Measurements from ENCODE around the gene TMED4.
"Not testable (repeated sequence)": the region's sequence is repeated elsewhere in the genome, so short reads cannot be mapped to it uniquely, and the experiment has no call there.

TMED4 gene

DNA sequence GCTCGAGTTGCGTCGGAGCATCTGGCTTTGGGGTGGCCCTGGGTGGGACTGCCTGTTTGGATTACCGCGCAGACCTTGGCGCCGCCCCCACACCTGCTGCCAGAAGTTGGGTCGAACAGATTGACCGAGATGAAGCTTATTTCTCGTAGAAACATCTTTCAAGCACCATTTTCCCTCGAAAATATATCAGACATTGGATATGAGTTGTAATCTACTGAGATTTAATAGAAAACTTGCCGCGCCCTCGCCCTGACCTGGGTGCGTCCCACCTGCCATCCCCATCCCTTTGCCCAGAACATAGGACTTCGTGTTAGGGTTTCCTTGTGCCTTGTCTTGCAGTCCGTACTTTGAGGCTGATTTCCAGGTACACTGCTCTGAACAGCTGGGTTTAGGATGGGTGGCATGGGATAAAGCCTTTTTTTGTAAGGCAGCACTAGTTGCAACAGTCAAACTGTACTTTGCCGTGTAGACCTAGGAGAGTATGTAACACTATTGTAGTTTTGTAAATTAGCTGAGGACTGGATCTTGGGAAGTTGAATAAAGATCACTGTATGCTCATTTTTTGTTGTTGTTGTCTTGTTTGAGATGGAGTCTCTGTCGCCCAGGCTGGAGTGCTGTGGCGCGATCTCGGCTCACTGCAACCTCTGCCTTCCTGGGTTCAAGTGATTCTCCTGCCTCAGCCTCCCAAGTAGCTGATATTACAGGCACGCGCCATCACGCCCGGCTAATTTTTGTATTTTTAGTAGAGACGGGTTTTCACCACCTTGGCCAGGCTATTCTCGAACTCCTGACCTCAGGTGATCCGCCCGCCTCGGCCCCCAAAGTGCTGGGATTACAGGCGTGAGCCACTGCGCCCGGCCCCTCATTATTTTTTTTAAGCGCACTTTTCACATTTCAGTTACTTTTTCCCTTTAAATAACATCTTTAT lies 25.4 kb upstream of the TMED4 start:
- no peak for DNase-seq

DNA sequence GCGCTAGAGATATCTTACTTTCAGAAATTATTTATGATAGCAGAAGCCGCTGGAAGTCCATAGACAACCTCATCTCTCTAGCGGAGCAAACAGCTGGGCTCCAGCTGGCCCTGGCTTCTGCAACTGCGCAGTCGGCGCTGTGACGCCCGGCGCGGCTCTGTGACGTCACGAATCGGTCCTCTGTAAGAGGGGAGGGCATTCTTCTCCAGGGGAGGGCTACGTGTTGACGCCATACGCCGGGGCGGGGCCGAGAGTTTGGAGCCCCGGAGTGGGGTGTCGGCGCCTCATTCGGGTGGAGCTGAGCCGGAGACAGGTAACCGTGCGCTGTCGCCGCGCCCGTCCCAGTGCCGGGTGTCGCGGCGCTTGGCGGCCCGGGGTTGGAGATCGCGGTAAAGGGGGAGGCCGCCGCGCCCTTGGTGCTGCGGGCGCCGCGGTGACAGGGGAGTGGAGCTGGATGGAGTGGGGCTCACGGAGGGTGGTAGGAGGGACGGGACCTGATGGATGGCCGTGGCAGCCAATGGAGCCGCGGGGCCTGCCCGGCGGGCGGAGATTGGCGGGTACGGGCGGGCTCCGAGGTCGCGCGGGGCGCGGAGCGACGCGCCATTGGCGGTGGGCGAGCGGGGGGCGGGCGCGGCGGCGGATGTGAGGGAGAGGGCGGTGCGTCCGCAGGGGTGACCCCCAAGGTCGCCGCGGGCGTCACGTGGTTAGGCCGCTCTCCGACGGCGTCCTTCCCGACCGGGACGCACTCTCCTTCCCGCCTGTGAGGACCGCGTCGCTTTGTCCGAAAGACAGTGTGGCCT lies 24.5 kb upstream of the TMED4 start, which contains the start of gene OGDH:
OGDH (plus strand) TSS at position 287 of the 800 bp plus-strand sequence. CDS start 17,717 bp downstream, outside the sequence.
- DNase-seq: peak; percentile 99

DNA sequence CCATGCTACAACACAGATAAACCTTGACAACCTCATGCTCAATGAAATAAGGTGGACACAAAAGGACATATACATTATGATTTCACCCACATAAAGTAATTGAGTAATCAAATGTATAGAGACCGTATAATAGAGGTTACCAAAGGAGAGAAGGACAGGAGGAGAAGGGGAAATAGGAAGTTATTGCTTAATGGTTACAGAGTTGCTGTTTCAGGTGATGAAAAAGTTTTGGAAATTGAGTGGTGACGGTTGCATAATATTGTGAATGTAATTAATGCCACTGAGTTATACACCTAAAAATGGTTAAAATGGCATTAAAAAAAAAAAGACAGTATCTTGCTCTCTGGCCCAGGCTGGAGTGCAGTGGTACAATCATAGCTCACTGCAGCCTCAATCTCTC lies 22.9 kb upstream of the TMED4 start:
- DNase-seq: peak; percentile 7

DNA sequence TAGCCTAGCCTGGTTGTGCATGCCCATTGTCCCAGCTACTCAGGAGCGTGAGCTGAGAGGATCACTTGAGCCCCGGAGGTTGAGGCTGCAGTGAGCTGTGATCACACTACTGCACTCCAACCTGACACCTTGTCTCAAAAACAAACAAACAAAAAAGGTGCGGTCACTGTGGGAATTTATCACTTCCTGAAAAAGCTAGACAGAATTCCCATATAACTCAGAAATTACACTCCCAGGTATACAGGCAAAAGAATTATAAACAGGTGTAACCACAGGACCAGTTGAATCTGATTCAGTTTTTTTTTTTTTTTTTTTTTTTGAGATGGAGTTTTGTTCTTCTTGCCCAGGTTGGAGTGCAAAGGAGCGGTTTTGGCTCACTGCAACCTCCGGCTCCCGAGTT lies 21.2 kb upstream of the TMED4 start:
- no peak for DNase-seq

DNA sequence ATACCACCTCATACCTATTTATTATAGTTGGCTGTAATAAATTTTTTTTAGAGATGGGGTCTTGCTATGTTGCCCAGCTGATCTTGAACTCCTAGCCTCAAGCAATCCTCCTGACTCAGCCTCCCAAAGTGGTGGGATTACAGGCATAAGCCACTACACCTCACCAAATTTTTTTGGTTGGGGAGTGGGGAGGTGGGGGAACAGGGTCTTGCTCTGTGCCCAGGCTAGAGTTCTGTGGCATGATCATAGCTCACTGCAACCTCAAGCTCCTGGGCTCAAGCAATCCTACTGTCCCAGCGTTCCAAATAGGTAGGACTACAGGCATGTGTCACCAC lies 20.5 kb upstream of the TMED4 start:
- no peak for DNase-seq

DNA sequence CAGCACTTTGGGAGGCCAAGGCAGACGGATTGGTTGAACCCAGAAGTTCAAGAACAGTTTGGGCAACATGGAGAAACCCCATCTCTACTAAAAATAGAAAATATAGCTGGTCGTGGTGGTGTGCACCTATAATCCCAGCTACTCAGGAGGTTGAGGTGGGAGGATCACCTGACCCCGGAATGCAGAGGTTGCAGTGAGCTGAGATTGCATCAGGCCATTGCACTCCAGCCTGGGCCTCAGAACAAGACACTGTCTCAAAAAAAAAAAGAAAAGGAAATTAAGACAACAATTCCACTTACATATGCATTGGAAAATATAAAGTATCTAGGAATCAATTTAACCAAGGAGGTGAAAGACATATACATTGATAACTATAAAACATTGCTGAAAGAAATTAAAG lies 17.2 kb upstream of the TMED4 start:
- DNase-seq: no peak

DNA sequence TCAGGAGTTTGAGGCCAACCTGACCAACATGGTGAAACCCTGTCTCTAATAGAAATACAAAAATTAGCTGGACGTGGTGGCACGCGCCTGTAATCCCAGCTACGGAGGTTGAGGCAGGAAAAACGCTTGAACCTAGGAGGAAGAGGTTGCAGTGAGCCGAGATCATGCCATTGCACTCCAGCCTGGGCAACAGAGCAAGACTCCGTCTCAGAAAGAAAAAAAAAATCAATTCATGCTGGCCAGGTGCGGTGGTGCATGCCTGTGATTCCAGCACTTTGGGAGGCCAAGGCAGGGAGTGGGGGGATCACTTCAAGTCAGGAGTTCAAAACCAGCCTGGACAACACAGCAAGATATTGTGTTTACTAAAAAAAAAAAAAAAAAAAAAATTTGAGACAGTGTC lies 15.2 kb upstream of the TMED4 start:
- not testable (repeated sequence) for DNase-seq

DNA sequence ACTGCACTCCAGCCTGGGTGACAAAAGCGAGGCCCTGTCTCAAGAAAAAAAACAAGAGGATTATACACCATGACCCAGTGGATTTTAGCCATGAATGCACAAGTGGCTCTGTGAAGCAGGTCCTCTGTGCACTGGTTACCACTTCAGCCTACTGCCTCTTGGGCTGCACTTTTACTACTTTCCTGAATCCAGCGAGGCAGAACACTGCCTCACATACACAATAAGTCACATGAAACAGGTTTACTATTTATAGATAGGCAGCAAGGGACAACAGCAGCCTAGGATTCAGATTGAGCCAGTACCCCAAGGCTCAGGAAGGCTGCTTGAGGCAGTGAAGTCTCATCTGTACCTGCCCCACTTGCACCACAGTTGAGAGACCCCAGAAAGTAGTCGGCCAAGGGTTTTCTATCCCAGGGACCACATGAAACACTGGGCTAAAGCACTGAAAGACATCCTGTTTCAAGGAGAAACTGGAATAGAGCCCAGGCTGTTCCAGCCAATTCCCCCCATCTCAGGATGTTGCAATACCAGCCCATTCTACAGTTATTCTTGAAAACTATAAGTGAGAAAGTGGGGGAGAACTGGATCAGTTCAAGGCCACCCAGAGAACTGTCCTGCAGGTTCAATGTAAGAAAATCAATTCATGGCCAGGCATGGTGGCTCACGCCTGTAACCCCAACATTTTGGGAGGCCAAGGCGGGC lies 14.1 kb upstream of the TMED4 start:
- DNase-seq: no peak

DNA sequence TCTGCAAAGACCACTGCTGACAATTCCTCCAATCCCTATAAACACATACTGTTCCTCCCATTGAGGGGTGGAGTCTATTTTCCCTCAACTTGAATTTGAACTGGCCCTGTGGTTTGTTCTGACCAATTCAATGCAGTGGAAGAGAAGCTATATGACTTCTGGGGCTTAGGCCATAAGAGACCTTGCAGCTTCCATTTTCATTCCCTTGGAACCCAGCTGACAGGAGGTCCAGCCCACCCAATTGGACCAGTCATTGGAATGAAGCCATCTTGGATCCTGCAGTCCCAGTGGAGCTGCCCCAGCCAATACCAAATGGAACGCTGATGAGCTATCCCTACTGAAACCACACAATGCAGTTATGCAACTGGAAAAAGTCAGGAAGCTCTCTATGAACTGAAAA lies 8.9 kb upstream of the TMED4 start:
- DNase-seq: no peak

DNA sequence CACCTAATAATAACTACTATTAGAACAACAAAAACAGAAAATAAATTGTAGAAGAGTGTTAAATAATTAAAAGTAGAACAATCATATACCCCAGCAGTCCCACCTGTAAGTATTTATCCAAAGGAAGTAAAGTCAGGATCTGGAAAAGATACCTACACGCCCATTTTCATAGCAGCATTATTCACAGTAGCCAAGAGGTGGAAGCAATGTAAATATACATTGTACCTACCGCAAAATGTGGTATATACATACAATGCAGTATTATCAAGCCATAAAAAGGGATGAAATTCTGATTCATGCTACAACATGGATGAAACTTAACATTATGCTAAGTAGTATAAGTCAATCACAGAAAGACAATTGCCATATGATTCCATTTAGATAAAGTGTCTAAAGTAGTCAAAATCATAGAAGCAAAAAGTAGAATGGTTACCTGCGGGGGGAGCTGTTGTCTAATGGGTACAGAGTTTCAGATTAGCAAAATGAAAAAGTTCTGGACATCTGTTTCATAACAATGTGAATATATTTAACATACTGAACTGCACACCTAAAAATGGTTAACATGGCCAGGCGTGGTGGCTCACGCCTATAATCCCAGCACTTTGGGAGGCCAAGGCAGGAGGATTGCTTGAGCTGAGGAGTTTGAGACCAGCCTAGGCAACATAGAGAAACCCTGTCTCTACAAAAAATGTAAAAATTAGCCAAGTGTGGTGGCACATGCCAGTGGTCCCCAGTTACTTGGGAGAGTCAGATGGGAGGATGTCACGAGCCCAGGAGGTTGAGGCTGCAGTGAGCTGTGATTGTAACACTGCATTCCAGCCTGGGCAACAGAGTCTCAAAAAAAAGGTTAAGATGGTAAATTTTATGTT lies 6.0 kb upstream of the TMED4 start:
- peak; percentile 67 for DNase-seq

DNA sequence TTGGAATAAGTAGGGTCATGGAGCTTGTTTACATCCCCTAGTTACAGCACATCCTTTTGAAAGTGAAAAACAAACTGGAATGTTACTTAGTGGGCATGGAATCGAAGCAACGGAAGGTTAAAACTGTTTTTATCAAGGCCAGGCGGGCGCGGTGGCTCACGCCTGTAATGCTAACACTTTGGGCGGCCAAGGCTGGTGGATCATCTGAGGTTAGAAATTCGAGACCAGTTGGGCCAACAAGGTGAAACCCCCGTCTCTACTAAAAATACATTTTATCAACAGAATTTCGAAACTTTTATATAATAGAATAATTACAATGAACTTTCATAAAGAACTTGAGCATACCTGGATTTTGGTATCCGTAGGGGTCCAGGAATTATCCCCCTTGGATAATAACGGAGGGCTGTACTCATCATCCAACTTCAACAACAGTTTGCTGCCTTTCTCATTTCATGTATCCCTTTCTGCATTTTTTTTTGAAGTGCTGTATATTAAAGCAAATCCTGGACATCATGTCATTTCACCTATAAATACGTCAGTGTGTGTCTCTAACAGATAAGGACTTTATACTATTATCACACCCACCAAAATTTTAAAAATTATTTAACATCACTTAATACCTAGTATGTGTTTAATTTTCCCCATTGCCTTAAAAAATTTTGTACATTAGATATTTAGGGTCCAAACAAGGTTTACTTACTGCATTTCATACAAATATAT lies 1.3 kb upstream of the TMED4 start:
- no peak for DNase-seq

DNA sequence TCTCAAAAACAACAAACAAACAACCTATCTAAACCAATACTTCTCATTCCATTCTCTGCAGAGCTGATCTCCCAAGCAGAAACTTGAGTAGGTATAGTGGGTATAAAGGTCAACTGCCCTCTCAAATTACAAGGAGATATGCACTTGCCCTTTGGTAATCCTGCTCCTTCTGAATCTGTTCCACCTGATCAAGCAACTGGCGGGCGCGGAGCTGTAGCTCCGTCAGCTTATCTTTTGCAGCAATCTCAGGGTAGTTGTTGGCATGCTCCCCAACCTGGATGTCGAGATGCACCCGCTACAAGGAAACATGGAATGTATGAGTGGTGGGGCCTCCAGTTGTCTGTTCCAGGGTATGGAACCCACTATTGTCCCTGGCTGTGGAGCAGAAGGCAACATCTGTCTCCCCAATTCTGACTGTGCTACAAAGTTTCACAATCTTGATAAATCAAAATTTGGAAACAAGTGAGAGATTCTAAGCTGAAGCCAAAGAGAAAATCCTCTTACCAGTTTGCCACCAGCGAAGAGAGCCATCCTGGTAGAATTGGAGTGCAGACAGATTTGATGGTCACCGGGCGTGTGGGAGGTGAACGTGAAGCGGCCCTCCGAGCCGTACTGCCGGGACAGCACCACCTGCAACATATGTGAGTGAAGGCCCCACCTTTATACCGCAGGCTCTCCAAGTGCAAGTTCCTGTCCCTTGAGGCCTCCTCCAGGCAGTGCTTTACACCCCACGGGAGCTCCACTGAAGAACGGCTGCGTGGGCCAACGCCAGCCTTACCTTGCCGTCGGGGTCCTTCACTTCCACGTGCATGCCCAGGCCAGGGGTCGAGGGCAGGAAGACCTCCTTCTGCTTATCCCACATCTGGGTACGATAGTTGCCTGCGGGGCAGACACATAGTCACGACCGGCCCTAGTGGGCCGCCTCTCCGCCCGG lies 819 bp downstream of the TMED4 start:
- no peak for DNase-seq

DNA sequence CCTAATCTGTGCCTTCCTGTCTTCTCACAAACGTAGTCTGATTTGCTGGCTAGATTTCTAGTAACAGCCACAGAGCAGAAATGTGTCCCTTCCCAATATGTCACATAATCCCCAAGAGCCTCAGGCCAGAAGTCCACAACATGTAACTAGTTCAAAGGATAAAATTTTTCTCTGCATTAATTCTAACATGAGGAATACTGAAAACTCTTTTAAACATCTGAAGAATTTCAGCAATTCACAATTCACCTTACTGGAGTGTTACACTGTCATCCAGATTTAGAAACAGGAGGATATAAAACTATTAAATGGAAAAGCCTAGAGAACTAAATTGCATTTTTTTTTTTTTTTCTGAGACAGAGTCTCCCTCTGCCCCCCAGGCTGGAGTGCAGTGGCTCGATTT lies 5.8 kb downstream of the TMED4 start:
- DNase-seq: no peak

DNA sequence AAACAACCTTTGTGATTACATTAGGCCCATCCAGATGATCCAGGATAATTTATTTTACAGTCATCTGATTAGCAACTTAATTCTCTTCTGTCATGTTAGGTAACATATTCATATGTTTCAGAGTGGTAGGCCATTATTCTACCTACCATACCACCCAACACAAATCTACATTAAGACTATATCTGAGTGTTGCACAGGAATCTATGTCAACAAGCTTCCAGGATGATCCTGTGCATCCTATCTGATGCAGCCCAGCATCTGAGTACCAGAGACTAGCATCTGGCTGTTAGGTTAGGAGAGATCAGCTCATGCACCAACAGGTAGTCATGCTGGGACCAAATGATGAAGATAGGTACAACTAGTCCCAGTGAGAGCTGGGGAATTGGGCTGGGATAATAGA lies 7.0 kb downstream of the TMED4 start:
- no peak for DNase-seq

DNA sequence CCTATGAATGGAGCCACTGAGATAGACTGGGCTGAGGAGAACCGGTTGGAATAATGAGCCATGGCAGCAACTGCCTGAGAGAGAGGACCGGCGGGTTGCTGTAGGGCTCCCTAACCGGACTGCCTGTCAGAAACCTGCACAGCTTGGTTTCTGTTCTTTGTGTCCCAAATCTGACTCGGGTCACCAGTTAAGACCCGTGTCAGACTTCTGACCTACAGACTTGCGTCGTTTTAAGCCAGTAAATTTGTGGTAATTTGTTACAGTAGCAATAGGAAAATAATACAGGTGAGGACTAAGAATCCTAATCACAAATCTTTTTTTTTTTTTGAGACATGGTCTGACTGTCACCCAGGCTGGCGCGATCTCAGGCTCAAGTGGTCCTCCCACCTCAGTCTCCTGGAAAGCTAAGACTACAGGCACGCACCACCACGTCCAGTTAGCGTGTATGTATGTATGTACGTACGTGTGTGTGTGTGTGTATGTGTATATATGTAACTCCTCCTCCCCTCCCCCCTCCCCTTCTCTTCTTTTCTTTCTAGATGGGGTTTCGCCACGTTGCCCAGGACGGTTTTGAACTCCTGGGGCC lies 7.7 kb downstream of the TMED4 start:
- peak; percentile 22 for DNase-seq

DNA sequence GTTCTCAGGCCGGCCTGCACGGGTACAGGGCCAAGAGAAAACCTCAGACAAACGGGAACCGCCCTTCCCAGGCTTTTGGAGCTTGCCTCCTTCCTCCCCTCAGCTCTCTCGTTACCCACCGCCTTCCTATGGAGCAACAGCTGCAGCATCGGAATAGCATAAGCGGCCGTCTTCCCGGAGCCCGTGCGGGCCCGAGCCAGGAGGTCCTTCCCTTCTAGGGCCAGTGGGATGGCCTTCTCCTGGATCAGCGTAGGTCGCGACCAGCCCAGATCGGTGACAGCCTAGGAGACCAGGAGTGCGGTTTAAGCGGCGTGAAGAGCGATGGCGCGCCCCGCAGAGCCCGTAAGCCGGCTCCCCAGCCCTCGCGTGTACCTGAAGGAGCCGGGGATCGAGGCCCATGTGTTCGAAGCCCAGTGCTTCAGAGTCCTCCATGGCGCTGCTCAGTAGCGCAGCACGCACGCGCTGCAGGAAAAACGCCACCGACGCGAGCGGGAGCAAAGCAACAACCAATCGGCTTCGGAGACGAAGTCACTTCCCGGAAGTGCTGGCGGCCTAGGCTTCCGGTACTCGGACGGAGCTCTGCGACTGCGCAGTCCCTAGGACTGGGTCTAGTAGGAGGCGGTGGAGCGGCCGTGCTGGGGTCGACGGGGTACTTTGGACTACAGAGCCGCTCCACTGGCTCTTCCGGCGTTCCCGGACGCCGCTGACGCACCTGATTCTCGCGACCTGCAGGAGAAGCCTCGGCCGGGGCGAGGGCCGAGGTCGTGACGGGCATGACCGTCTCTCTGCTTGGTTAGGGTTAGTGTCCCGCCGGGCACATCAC lies 8.4 kb downstream of the TMED4 start, which contains the start of gene DDX56:
DDX56 (minus strand) TSS at position 445 of the 823 bp plus-strand sequence; CDS start at position 432, 13 bp downstream.
- peak; percentile 98 for DNase-seq

DNA sequence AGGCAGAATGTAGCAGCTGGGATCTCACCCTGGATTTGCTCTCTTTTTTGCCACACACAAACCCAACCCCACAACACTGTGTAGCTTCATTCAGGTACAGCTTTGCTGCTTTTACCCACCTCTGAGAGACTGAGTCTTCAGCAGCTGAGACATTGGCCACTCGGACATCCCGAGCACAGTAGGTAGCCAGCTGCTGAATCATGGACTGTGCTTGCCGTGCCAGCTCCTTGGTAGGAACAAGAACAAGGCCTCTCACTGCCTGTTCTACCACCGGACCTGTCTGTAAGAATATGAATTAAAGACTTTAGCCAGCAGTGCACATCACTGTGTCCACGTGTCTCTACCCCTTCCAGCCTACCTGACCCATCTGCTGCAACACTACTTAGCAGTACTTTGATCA lies 9.3 kb downstream of the TMED4 start:
- no peak for DNase-seq

DNA sequence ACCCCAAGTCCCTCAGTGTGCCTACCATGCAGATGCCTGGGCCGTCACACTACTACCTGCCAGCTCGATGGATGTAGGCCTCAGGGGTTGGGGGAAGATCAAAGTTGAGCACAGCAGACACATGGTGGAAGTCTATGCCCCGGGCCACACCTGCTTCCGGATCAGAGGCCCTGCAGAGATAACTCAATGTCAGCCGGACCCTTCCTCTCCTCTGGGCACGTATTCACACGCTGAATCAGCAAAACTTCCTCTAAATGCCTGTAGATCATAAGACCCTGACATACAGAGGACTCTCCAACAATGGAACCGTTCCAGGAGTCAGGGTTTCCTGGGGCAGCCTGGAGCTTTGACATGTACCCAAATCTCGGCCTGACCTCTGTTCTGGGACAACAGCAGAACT lies 12.1 kb downstream of the TMED4 start:
- DNase-seq: no peak

Data from inflammatory macrophage treated with lipopolysaccharide for 4 hours (primary cell).